H9 (cell line): ENCODE data around the gene IDNK. TPM values are rescaled to one million over a fixed set of nuclear protein-coding genes. Genes with fewer than 3 reads are reported as not detected.

ENCODE experiments used
- DNase-seq: peaks from one replicate; pipeline ENCODE4 v3.0.0-alpha.2; 2017
- H2AFZ ChIP-seq: one replicate; pipeline ENCODE4 v1.6.1; 2013; ENCODE audit warnings: mild to moderate bottlenecking, low read length, control low read depth, moderate library complexity
- H2AK5ac ChIP-seq: 2 replicates; pipeline ENCODE4 v1.6.1; 2013; ENCODE audit warnings: low read length, control low read depth, mixed read lengths; ENCODE audit not compliant: insufficient read length
- H2BK120ac ChIP-seq: one replicate; pipeline ENCODE4 v1.6.1; 2013; ENCODE audit warnings: low read depth, mild to moderate bottlenecking, low read length, control low read depth, inconsistent platforms; ENCODE audit not compliant: poor library complexity, severe bottlenecking
- H2BK12ac ChIP-seq: 2 replicates; pipeline ENCODE4 v1.6.1; 2013; ENCODE audit warnings: low read length, control low read depth, mixed read lengths, low read depth; ENCODE audit not compliant: insufficient read length
- H2BK15ac ChIP-seq: 2 replicates; pipeline ENCODE4 v1.6.1; 2013; ENCODE audit warnings: low read depth, low read length, control low read depth
- H2BK20ac ChIP-seq: one replicate; pipeline ENCODE4 v1.6.1; 2013; ENCODE audit warnings: low read depth, mild to moderate bottlenecking, low read length, control low read depth, inconsistent platforms; ENCODE audit not compliant: poor library complexity, severe bottlenecking
- H2BK5ac ChIP-seq: 2 replicates; pipeline ENCODE4 v1.6.1; 2013; ENCODE audit warnings: low read length, control low read depth, mixed read lengths; ENCODE audit not compliant: insufficient read length
- H3K14ac ChIP-seq: 2 replicates; pipeline ENCODE4 v1.6.1; 2013; ENCODE audit warnings: low read length, control low read depth; ENCODE audit not compliant: insufficient read depth
- H3K18ac ChIP-seq: 2 replicates; pipeline ENCODE4 v1.6.1; 2013; ENCODE audit warnings: low read depth, mild to moderate bottlenecking, mixed read lengths, low read length, control low read depth; ENCODE audit not compliant: insufficient read length
- H3K23ac ChIP-seq: 2 replicates; pipeline ENCODE4 v1.6.1; 2013; ENCODE audit warnings: low read length, control low read depth, mixed read lengths, low read depth; ENCODE audit not compliant: insufficient read length
- H3K23me2 ChIP-seq: 2 replicates; pipeline ENCODE4 v1.6.1; 2013; ENCODE audit warnings: low read depth, mild to moderate bottlenecking, mixed read lengths, low read length, control low read depth; ENCODE audit not compliant: insufficient read length, poor library complexity, severe bottlenecking
- H3K27ac ChIP-seq: 2 replicates; pipeline ENCODE4 v1.5.1; 2013; ENCODE audit warnings: low read length, control low read depth, mixed read lengths, low read depth; ENCODE audit not compliant: insufficient read length
- H3K27me3 ChIP-seq: 2 replicates; pipeline ENCODE4 v1.6.1; 2013; ENCODE audit warnings: low read length, control low read depth, inconsistent platforms; ENCODE audit not compliant: insufficient read depth
- H3K4ac ChIP-seq: 2 replicates; pipeline ENCODE4 v1.6.1; 2013; ENCODE audit warnings: low read depth, mild to moderate bottlenecking, control low read depth, inconsistent platforms, low read length, moderate library complexity
- H3K4me1 ChIP-seq: 2 replicates; pipeline ENCODE4 v1.6.1; 2013; ENCODE audit warnings: low read length, control low read depth, inconsistent platforms; ENCODE audit not compliant: insufficient read depth
- H3K4me2 ChIP-seq: 2 replicates; pipeline ENCODE4 v1.6.1; 2013; ENCODE audit warnings: low read length, control low read depth, mixed read lengths; ENCODE audit not compliant: insufficient read length, insufficient read depth
- H3K56ac ChIP-seq: 2 replicates; pipeline ENCODE4 v1.6.1; 2013; ENCODE audit warnings: low read depth, mild to moderate bottlenecking, mixed read lengths, low read length, control low read depth; ENCODE audit not compliant: insufficient read length
- H3K79me1 ChIP-seq: 2 replicates; pipeline ENCODE4 v1.6.1; 2013; ENCODE audit warnings: low read depth, mild to moderate bottlenecking, moderate library complexity, low read length, control low read depth, inconsistent platforms; ENCODE audit not compliant: insufficient read depth, poor library complexity, severe bottlenecking
- H3K79me2 ChIP-seq: 2 replicates; pipeline ENCODE4 v1.6.1; 2013; ENCODE audit warnings: low read length, control low read depth, inconsistent platforms; ENCODE audit not compliant: insufficient read depth
- H3K9ac ChIP-seq: 2 replicates; pipeline ENCODE4 v1.6.1; 2013; ENCODE audit warnings: low read length, control low read depth, mixed read lengths; ENCODE audit not compliant: insufficient read length; ENCODE audit errors: extremely low read depth
- H3K9me3 ChIP-seq: one replicate; pipeline ENCODE4 v1.6.1; 2013; ENCODE audit warnings: low read depth, low read length, inconsistent platforms; ENCODE audit not compliant: control insufficient read depth
- H3T11ph ChIP-seq: one replicate; pipeline ENCODE4 v1.6.1; 2013; ENCODE audit warnings: mild to moderate bottlenecking, low read length, control low read depth, inconsistent platforms
- H4K20me1 ChIP-seq: one replicate; pipeline ENCODE4 v1.6.1; 2013; ENCODE audit not compliant: control insufficient read depth, insufficient read length, insufficient read depth
- H4K5ac ChIP-seq: 2 replicates; pipeline ENCODE4 v1.6.1; 2013; ENCODE audit warnings: low read depth, mild to moderate bottlenecking, mixed read lengths, low read length, control low read depth; ENCODE audit not compliant: insufficient read length
- H4K8ac ChIP-seq: replicated peaks from 2 replicates; pipeline ENCODE4 v1.6.1; 2013; ENCODE audit warnings: low read length, control low read depth, mixed read lengths, low read depth; ENCODE audit not compliant: insufficient read length
- H4K91ac ChIP-seq: 2 replicates; pipeline ENCODE4 v1.6.1; 2013; ENCODE audit warnings: low read depth, mild to moderate bottlenecking, moderate library complexity, mixed read lengths, low read length, control low read depth; ENCODE audit not compliant: insufficient read length
- H3K27ac Mint-ChIP-seq, 3 experiments: 2 replicates in 2 of 3; 3 replicates in 1 of 3; pipeline ENCODE4 v1.8.0; 2020 to 2021; ENCODE audit warnings: mixed read lengths in 3 of 3, mild to moderate bottlenecking in 1 of 3, moderate library complexity in 1 of 3
- H3K27me3 Mint-ChIP-seq: 2 replicates; pipeline ENCODE4 v1.8.0; 2021; ENCODE audit warnings: low read depth, mild to moderate bottlenecking, moderate library complexity, mixed read lengths
- H3K36me3 Mint-ChIP-seq, 3 experiments: 2 replicates in 2 of 3; 3 replicates in 1 of 3; pipeline ENCODE4 v1.8.0; 2020 to 2021; ENCODE audit warnings: low read depth in 3 of 3, mixed read lengths in 3 of 3; ENCODE audit not compliant: insufficient read depth in 1 of 3
- H3K4me1 Mint-ChIP-seq, 2 experiments: 2 replicates each; pipeline ENCODE4 v1.8.0; 2020; ENCODE audit warnings: mixed read lengths in 2 of 2
- H3K4me3 Mint-ChIP-seq, 2 experiments: 2 replicates in 1 of 2; 3 replicates in 1 of 2; pipeline ENCODE4 v1.8.0; 2020 to 2021; ENCODE audit warnings: mild to moderate bottlenecking in 2 of 2, mixed read lengths in 2 of 2, moderate library complexity in 1 of 2
- H3K9me3 Mint-ChIP-seq, 2 experiments: 2 replicates in 1 of 2; 3 replicates in 1 of 2; pipeline ENCODE4 v1.8.0; 2020; ENCODE audit warnings: mild to moderate bottlenecking in 2 of 2, mixed read lengths in 2 of 2, moderate library complexity in 1 of 2
- WGBS: extraction: QIAGEN DNeasy Blood & Tissue Kit; methylation state at CpG from one replicate; pipeline ENCODE4 v1.1.7; 2013; ENCODE audit warnings: missing lambda C conversion rate, low lambda C conversion rate, mixed read lengths; ENCODE audit not compliant: insufficient read length; ENCODE audit errors: extremely low coverage; 5-methylcytosine and 5-hydroxymethylcytosine counted together
- total RNA-seq: library from RNA; stranded (reverse); gene quantifications from 2 replicates; pipeline ENCODE4 v1.2.1, GENCODE V29; 2021
- TF ChIP-seq, protein P1 (sequence below): fragments of 200-600 bp; sonication (generic); conservative IDR thresholded peaks from 3 replicates; pipeline ENCODE4 v1.8.0; 2021; ENCODE audit warnings: antibody characterized with exemption, mild to moderate bottlenecking

Gene IDNK
- total RNA-seq, 1 experiment from 2014 or later, result 1.4 TPM

- Histone ChIP-seq H2BK20ac (no peak overlapping the region), H3K4me1 (no peaks in the 10 kb centered on the region), H3K27me3 (no peaks in the 10 kb centered on the region), H3K4me2 (no peak overlapping the region), H4K20me1 (no peaks in the 10 kb centered on the region), H3K23me2 (no peaks in the 10 kb centered on the region), H4K5ac (no peak overlapping the region), H4K91ac (no peak overlapping the region), H4K8ac (no peak overlapping the region), H2AK5ac (no peak overlapping the region), H3K18ac (no peak overlapping the region), H2AFZ (no peak overlapping the region), H3T11ph (no peak overlapping the region), H2BK120ac (no peak overlapping the region), H3K4ac (no peak overlapping the region), H3K23ac (no peak overlapping the region), H2BK5ac (no peak overlapping the region), H3K79me1 (no peaks in the 10 kb centered on the region), H2BK15ac (no peak overlapping the region), H3K27ac (no peak overlapping the region), H3K79me2 (no peaks in the 10 kb centered on the region), H2BK12ac (no peak overlapping the region), H3K9ac (no peak overlapping the region), H3K9me3 (no peaks in the 10 kb centered on the region), H3K56ac (no peak overlapping the region), H3K14ac (no peak overlapping the region)
- Mint-ChIP-seq H3K27me3 (peaks cover 2% of the 10 kb centered on the region; the same call in 1 of the 2 replicates), H3K4me3 (no peak overlapping the region; a peak in 1 of 5 replicates), H3K36me3 (no peaks in the 10 kb centered on the region), H3K27ac (no peak overlapping the region), H3K9me3 (no peaks in the 10 kb centered on the region), H3K4me1 (peaks cover 0 to 3% of the 10 kb centered on the region in 2 experiments; a peak in 1 of 4 replicates)
- TF ChIP-seq, protein P1, sequence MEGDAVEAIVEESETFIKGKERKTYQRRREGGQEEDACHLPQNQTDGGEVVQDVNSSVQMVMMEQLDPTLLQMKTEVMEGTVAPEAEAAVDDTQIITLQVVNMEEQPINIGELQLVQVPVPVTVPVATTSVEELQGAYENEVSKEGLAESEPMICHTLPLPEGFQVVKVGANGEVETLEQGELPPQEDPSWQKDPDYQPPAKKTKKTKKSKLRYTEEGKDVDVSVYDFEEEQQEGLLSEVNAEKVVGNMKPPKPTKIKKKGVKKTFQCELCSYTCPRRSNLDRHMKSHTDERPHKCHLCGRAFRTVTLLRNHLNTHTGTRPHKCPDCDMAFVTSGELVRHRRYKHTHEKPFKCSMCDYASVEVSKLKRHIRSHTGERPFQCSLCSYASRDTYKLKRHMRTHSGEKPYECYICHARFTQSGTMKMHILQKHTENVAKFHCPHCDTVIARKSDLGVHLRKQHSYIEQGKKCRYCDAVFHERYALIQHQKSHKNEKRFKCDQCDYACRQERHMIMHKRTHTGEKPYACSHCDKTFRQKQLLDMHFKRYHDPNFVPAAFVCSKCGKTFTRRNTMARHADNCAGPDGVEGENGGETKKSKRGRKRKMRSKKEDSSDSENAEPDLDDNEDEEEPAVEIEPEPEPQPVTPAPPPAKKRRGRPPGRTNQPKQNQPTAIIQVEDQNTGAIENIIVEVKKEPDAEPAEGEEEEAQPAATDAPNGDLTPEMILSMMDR, result no peak
- no peak for DNase-seq
- WGBS, result no CpG with 5 or more reads among the region's 4 CpGs
Observed at GRCh38 chr9:83599071-83599470, 23.9 kb upstream of the IDNK start.
